Measurements from ENCODE around the gene BBS9.

DNA sequence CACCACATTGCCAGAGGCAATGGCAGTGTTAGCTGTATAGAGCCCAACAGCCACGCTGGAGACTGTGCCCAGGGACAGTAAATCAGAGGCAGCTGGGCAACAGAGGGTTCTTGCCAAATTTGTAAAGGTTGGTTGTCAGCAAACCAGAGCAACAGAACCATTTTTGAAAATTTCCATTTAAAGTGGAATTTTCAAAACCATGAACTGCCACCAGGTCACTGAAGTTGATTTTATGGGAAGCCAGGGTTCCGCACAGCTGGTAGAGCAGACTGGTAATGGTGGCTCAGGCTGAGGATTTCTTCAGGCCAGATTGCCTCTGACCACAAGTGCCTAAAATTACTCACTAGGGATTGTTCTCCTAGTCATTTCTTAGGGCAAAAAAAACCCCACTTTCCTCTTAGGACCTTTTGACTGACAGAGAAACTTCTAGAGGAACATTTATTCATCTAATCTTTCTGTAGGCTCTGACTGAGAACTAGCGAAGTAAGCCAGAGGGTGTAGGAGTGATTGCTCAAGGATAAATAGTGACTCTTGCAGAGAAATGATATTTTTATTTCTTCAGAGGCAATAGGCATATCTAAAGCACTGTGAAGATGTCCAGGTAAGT lies 342.4 kb downstream of the BBS9 start:
- TF ChIP-seq, protein P1, sequence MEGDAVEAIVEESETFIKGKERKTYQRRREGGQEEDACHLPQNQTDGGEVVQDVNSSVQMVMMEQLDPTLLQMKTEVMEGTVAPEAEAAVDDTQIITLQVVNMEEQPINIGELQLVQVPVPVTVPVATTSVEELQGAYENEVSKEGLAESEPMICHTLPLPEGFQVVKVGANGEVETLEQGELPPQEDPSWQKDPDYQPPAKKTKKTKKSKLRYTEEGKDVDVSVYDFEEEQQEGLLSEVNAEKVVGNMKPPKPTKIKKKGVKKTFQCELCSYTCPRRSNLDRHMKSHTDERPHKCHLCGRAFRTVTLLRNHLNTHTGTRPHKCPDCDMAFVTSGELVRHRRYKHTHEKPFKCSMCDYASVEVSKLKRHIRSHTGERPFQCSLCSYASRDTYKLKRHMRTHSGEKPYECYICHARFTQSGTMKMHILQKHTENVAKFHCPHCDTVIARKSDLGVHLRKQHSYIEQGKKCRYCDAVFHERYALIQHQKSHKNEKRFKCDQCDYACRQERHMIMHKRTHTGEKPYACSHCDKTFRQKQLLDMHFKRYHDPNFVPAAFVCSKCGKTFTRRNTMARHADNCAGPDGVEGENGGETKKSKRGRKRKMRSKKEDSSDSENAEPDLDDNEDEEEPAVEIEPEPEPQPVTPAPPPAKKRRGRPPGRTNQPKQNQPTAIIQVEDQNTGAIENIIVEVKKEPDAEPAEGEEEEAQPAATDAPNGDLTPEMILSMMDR (conservative IDR thresholded peaks at IDR 0.05; ENCODE audit: low read depth in 2 of 2), result no peak
- TF ChIP-seq EZH2 (IDR thresholded peaks at IDR 0.05; ENCODE audit: low read depth, unreplicated experiment) (no peak), POLR2AphosphoS5 (IDR thresholded peaks at IDR 0.05; ENCODE audit: low read depth) (no peak), EZH2phosphoT487 (IDR thresholded peaks at IDR 0.05; ENCODE audit: unreplicated experiment) (no peak), CREB1 (CRISPR knock-in tag; IDR thresholded peaks at IDR 0.05; ENCODE audit: low read depth) (no peak), JUNB (IDR thresholded peaks at IDR 0.05; ENCODE audit: unreplicated experiment) (no peak), STAT1 (IDR thresholded peaks at IDR 0.05; ENCODE audit: unreplicated experiment) (no peak), ZNF331 (CRISPR knock-in tag; IDR thresholded peaks at IDR 0.05; ENCODE audit: low read depth) (no peak), NANOG (IDR thresholded peaks at IDR 0.05; ENCODE audit: borderline replicate concordance) (no peak), ZNF114 (CRISPR knock-in tag; IDR thresholded peaks at IDR 0.05) (no peak)
- TF ChIP-seq, protein P2, sequence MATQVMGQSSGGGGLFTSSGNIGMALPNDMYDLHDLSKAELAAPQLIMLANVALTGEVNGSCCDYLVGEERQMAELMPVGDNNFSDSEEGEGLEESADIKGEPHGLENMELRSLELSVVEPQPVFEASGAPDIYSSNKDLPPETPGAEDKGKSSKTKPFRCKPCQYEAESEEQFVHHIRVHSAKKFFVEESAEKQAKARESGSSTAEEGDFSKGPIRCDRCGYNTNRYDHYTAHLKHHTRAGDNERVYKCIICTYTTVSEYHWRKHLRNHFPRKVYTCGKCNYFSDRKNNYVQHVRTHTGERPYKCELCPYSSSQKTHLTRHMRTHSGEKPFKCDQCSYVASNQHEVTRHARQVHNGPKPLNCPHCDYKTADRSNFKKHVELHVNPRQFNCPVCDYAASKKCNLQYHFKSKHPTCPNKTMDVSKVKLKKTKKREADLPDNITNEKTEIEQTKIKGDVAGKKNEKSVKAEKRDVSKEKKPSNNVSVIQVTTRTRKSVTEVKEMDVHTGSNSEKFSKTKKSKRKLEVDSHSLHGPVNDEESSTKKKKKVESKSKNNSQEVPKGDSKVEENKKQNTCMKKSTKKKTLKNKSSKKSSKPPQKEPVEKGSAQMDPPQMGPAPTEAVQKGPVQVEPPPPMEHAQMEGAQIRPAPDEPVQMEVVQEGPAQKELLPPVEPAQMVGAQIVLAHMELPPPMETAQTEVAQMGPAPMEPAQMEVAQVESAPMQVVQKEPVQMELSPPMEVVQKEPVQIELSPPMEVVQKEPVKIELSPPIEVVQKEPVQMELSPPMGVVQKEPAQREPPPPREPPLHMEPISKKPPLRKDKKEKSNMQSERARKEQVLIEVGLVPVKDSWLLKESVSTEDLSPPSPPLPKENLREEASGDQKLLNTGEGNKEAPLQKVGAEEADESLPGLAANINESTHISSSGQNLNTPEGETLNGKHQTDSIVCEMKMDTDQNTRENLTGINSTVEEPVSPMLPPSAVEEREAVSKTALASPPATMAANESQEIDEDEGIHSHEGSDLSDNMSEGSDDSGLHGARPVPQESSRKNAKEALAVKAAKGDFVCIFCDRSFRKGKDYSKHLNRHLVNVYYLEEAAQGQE (IDR thresholded peaks at IDR 0.05; ENCODE audit: unreplicated experiment), result no peak
- TF ChIP-seq, protein P3, sequence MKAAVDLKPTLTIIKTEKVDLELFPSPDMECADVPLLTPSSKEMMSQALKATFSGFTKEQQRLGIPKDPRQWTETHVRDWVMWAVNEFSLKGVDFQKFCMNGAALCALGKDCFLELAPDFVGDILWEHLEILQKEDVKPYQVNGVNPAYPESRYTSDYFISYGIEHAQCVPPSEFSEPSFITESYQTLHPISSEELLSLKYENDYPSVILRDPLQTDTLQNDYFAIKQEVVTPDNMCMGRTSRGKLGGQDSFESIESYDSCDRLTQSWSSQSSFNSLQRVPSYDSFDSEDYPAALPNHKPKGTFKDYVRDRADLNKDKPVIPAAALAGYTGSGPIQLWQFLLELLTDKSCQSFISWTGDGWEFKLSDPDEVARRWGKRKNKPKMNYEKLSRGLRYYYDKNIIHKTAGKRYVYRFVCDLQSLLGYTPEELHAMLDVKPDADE (IDR thresholded peaks at IDR 0.05), result no peak
- TF ChIP-seq, protein P4, sequence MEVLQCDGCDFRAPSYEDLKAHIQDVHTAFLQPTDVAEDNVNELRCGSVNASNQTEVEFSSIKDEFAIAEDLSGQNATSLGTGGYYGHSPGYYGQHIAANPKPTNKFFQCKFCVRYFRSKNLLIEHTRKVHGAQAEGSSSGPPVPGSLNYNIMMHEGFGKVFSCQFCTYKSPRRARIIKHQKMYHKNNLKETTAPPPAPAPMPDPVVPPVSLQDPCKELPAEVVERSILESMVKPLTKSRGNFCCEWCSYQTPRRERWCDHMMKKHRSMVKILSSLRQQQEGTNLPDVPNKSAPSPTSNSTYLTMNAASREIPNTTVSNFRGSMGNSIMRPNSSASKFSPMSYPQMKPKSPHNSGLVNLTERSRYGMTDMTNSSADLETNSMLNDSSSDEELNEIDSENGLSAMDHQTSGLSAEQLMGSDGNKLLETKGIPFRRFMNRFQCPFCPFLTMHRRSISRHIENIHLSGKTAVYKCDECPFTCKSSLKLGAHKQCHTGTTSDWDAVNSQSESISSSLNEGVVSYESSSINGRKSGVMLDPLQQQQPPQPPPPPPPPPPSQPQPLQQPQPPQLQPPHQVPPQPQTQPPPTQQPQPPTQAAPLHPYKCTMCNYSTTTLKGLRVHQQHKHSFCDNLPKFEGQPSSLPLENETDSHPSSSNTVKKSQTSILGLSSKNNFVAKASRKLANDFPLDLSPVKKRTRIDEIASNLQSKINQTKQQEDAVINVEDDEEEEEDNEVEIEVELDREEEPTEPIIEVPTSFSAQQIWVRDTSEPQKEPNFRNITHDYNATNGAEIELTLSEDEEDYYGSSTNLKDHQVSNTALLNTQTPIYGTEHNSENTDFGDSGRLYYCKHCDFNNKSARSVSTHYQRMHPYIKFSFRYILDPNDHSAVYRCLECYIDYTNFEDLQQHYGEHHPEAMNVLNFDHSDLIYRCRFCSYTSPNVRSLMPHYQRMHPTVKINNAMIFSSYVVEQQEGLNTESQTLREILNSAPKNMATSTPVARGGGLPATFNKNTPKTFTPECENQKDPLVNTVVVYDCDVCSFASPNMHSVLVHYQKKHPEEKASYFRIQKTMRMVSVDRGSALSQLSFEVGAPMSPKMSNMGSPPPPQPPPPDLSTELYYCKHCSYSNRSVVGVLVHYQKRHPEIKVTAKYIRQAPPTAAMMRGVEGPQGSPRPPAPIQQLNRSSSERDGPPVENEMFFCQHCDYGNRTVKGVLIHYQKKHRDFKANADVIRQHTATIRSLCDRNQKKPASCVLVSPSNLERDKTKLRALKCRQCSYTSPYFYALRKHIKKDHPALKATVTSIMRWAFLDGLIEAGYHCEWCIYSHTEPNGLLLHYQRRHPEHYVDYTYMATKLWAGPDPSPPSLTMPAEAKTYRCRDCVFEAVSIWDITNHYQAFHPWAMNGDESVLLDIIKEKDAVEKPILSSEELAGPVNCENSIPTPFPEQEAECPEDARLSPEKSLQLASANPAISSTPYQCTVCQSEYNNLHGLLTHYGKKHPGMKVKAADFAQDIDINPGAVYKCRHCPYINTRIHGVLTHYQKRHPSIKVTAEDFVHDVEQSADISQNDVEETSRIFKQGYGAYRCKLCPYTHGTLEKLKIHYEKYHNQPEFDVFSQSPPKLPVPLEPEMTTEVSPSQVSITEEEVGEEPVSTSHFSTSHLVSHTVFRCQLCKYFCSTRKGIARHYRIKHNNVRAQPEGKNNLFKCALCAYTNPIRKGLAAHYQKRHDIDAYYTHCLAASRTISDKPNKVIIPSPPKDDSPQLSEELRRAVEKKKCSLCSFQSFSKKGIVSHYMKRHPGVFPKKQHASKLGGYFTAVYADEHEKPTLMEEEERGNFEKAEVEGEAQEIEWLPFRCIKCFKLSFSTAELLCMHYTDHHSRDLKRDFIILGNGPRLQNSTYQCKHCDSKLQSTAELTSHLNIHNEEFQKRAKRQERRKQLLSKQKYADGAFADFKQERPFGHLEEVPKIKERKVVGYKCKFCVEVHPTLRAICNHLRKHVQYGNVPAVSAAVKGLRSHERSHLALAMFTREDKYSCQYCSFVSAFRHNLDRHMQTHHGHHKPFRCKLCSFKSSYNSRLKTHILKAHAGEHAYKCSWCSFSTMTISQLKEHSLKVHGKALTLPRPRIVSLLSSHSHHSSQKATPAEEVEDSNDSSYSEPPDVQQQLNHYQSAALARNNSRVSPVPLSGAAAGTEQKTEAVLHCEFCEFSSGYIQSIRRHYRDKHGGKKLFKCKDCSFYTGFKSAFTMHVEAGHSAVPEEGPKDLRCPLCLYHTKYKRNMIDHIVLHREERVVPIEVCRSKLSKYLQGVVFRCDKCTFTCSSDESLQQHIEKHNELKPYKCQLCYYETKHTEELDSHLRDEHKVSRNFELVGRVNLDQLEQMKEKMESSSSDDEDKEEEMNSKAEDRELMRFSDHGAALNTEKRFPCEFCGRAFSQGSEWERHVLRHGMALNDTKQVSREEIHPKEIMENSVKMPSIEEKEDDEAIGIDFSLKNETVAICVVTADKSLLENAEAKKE (CRISPR knock-in tag; IDR thresholded peaks at IDR 0.05), result no peak

All from GM23338 (cell line).